GM18519 (cell line): ENCODE measurements around the gene GAREM1.
A peak's percentile ranks its signal among the peaks of the same experiment; 100 is the strongest.
"Not testable (repeated sequence)": the region's sequence is repeated elsewhere in the genome, so short reads cannot be mapped to it uniquely, and the experiment has no call there.

ENCODE experiments used
- ATAC-seq: cut with Tn5 transposase; IDR thresholded peaks from one replicate; pipeline ENCODE4 v1.9.1; 2021; ENCODE audit warnings: mild to moderate bottlenecking, moderate library complexity; ENCODE audit not compliant: unreplicated experiment, low FRiP score

Gene GAREM1

GRCh38 chr18:32298171-32298667 lies 172.5 kb downstream of the GAREM1 start:
- ATAC-seq = no peak

DNA sequence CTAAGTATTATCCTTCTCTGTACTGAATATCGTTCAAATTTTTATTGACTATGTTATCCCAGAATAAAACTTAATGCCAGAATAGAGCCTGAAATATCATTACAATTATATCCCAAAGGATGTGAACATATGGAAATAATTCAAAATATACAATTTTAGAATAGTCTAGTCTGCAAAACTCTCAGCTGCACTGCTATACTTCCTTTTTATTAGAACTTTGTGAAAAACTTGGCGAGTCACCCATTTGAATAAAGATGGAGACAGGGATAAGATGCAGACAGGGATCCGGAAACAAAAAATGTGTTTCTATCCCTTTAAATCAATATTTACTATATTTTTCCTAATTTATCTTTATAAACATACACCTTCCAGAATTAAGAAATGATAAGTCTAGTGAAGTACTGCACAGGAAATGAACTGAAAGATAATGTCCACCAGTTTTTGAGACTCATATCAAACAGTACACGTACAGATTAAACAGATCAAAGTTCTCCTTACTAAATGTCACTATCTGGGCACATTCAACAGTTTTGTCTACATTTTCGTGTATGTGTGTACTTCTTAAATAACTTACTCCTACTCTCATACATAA lies 173.0 kb downstream of the GAREM1 start:
- no peak for ATAC-seq

- ATAC-seq = no peak
These were observed 173.8 kb downstream of the GAREM1 start for GRCh38 chr18:32296851-32297250.

DNA sequence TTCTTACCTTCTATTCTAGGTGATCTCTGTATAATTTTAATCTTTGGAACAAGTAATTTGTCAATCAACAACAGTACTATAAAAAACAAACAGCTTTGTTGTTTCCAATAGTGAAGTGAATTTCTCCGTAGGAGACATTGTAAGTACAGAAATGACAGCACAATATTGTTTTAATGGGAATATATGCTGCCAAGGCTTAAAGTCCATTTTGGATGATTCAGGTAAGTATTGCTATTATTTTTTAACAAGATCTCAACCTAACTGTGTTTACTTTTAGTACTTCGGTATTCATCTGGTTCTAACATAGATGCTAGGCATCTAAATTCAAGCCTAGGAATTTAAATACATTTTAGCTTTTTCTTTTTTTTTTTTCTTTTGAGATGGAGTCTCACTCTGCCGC lies 175.1 kb downstream of the GAREM1 start:
- ATAC-seq = no peak

DNA sequence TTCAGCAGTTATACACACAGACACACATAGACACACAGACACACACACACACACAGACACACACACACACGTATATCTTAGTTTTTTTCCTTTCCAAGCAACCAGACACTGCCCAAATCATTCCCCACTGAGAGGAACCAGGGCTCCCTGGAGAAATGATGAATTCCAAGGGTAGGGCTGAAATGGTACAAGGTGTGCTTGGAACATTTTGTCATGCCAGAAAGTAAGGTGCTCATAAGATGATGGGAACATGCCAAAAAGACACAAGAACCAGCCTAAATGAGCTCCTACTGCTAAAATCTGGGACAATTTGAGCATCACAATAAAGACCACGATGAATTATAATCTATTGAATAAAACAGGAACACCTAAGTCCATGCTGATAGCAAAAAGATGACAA lies 177.6 kb downstream of the GAREM1 start:
- ATAC-seq = no peak

- not testable (repeated sequence) for ATAC-seq
These were observed 179.1 kb downstream of the GAREM1 start for GRCh38 chr18:32291623-32292022.

DNA sequence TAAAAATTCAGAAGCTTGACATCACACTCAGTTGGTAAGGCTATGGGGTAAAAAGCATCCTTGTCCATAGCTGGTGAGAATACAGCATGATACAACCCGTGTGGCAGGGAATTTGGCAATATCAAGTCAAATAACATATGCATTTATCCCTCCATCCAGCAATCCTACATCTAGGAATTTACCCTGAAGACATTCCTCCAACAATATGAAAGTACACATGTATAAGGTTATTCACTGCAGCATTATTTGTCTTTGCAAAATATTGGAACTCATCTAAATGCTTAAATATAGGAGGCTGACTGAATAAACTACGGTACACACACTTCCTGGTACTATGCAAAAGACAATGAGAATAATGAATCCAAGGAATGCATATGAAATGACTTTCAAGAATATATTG lies 179.9 kb downstream of the GAREM1 start:
- no peak for ATAC-seq

- peak; percentile 90 for ATAC-seq
These were observed 181.1 kb downstream of the GAREM1 start for GRCh38 chr18:32289483-32290075.

- ATAC-seq = no peak
These were observed 182.8 kb downstream of the GAREM1 start for GRCh38 chr18:32287873-32288272.

GRCh38 chr18:32287249-32287648 lies 183.4 kb downstream of the GAREM1 start:
- ATAC-seq = no peak

GRCh38 chr18:32286749-32287148 lies 183.9 kb downstream of the GAREM1 start:
- no peak for ATAC-seq

DNA sequence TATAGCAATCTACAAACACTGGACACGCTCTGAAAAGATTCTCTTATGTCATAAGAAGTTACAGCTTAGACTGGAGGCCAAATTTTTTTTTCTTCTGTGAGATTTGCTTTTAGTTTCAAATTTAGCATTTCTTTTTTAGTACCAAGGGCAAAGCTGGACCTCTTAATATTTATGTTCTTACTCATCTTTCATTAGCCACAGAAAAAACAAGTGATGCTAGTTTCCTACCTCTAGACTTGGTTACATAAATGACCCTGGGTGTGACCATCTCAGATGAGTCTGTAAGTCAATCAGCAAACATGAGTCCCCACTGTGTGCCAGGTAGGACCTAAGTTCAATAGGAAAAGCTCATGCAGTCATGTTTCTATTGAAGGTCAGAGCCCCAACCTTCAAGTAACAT lies 186.4 kb downstream of the GAREM1 start:
- ATAC-seq = no peak

DNA sequence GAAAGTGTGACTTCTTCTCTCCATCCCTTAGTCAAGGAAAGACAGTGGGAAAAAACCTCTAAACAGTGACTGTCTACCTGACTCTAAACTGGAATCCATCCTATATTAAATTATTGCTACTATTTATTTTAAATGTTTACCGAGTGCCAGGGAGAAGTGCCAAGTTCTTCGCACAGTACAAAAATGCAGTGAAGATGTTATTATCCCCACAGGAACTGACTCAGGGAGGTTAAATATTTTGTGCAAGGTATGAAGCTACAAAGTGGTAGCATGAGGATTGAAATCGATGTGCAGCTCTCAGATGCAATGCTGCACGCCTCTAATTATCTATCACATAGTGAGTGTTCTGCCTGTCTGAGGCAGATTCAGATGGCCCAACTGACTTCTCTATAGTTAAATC lies 189.8 kb downstream of the GAREM1 start:
- ATAC-seq = no peak

- no peak for ATAC-seq
These were observed 190.4 kb downstream of the GAREM1 start for GRCh38 chr18:32280188-32280783.

- ATAC-seq = no peak
These were observed 192.4 kb downstream of the GAREM1 start for GRCh38 chr18:32278177-32278799.

DNA sequence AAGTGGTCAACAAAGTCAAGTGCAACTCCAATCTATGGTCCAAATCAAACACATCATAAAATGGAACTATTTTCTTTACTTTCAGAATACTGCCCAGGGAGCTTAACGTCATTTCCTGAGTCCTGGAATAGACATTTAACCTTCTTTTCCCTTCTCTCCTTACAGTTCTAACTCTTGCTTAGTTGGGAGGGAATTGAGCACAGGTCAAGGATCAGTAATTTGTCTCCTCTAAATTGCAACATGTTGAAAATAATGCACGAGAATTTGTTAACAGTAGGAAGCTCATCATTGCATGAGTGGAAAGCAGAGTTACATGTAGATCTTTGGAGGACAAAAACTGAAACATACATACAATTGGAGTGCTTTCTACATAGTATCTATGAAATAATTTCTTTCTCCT lies 193.1 kb downstream of the GAREM1 start:
- ATAC-seq = no peak

GRCh38 chr18:32276906-32277305 lies 193.8 kb downstream of the GAREM1 start:
- ATAC-seq = no peak

DNA sequence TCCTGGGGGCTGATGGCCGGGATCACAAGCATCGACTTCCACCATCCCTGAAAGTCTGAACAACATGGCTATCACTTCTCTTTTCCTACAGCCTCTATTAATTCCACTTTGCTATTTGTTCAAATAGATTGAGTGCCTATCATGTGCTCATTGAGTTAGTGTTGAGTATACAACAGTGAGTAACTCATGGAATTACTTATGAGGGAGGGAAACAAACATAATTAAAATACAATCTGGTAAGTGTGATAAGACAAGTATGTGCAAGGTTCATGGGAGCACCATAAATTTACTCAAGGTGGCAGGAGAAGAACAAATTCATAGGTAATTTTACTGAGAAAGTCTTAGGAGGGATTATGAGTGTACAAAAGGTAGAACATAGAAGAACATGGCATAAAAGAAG lies 194.4 kb downstream of the GAREM1 start:
- ATAC-seq = no peak

- no peak for ATAC-seq
These were observed 195.5 kb downstream of the GAREM1 start for GRCh38 chr18:32275221-32275620.

DNA sequence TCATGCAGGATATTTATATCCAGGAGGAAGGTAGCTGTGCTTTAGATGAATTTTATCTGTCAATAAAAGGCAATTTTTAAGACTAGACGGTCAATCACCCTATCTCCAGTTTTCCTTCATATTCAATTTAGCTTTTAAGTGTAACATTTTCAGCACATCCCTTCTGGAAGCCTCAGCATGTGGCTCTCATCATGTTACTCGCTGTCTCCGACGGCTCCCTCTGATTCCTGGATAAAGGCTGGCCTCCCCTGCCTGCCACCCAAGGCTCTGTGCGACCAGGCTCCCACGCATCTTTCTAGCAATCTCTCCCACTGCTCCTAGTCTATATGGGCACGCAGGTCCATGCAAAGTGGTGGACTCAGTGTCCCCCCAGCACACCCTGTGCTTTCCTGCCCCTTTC lies 196.4 kb downstream of the GAREM1 start:
- ATAC-seq = no peak

- ATAC-seq = peak; percentile 83
These were observed 198.9 kb downstream of the GAREM1 start for GRCh38 chr18:32271672-32272208.
